ENCODE data around the gene FUT3. TPM values are rescaled to one million over a fixed set of nuclear protein-coding genes. Genes with fewer than 3 reads are reported as not detected.

The FUT3 gene
- total and polyA plus RNA-seq, 2 of the 8 experiments (the other 6 are each of a cell fraction or from before 2014, with no cell fraction given), result 0.15 to 0.63 TPM

GRCh38 chr19:5850189-5850588 lies 1.1 kb downstream of the FUT3 start:
- no peak overlapping the region for H2BK12ac ChIP-seq (ENCODE audit: low read depth, low read length)
- no peak overlapping the region for H4K5ac ChIP-seq (ENCODE audit: insufficient read length, low read depth, low read length)
- no peak overlapping the region for H3K14ac ChIP-seq (ENCODE audit: insufficient read length)
- H2AFZ ChIP-seq (ENCODE audit: low read length), result no peak overlapping the region
- H4K8ac ChIP-seq (ENCODE audit: extremely low read depth, insufficient read depth, low read length), result no peak overlapping the region
- CTCF ChIA-PET (ENCODE audit: partially characterized antibody), result interaction anchor here (0.7 to 1.0 kb wide), 2 partner anchors 15 to 22 kb away, joined by 3 read pairs; no protein-coding TSS in a partner anchor
- WGBS, 2 experiments (ENCODE audit: extremely low coverage in 1 of 2, insufficient coverage in 1 of 2, insufficient read length in 1 of 2, insufficient replicate concordance in 2 of 2, low coverage in 1 of 2, low lambda C conversion rate in 2 of 2, missing lambda C conversion rate in 1 of 2), result 87% methylated on average over 6 of the region's 6 CpGs; no CpG with 5 or more reads in 1 of the 2 experiments
- no peak overlapping the region for H2BK120ac ChIP-seq (replicated peaks; ENCODE audit: low read depth, low read length)
- no peaks in the 10 kb centered on the region for H3K79me1 ChIP-seq (ENCODE audit: low read depth, low read length)
- no peak overlapping the region for H2BK15ac ChIP-seq (ENCODE audit: low read length)
- H2AK5ac ChIP-seq (ENCODE audit: low read depth, low read length), result no peak overlapping the region
- no peaks in the 10 kb centered on the region for H3K36me3 ChIP-seq (ENCODE audit: control insufficient read depth in 2 of 4, insufficient read depth in 4 of 4, low read length in 3 of 4)
- no peak overlapping the region for H3K18ac ChIP-seq (ENCODE audit: extremely low read depth, low read length)
- H3K4me1 ChIP-seq (replicated peaks in 1 of 4; ENCODE audit: control insufficient read depth in 3 of 4, insufficient read depth in 4 of 4, low read length in 3 of 4), result no peaks in the 10 kb centered on the region
- no peak overlapping the region for H3K9ac ChIP-seq (replicated peaks in 1 of 4; ENCODE audit: extremely low read depth in 1 of 4, low read depth in 3 of 4, low read length in 3 of 4)
- POLR2A ChIA-PET (ENCODE audit: partially characterized antibody), result interaction anchor here (1.9 kb wide), 1 partner anchor 22 kb away, joined by 5 read pairs; no protein-coding TSS in a partner anchor
- no peak overlapping the region for H2BK20ac ChIP-seq (ENCODE audit: low read length)
- no peak overlapping the region for H3K27ac ChIP-seq (ENCODE audit: low read depth, low read length)
- no peak overlapping the region for H4K91ac ChIP-seq (replicated peaks; ENCODE audit: insufficient read length, low read length)
- no peaks in the 10 kb centered on the region for H3K27me3 ChIP-seq (replicated peaks in 1 of 4; ENCODE audit: control insufficient read depth in 3 of 4, extremely low read depth in 1 of 4, insufficient read depth in 3 of 4, low read length in 3 of 4)
- H3K56ac ChIP-seq (replicated peaks; ENCODE audit: insufficient read length, low read depth, low read length), result no peak overlapping the region
- no peaks in the 10 kb centered on the region for H3K79me2 ChIP-seq (ENCODE audit: control insufficient read depth in 1 of 2, insufficient read depth in 2 of 2, low read length in 2 of 2)
- FAIRE-seq (no peak), DNase-seq (ENCODE audit: low read depth in 1 of 2, low spot score in 2 of 2) (no peak)
- H3K4ac ChIP-seq (replicated peaks; ENCODE audit: insufficient read length, low read depth, low read length), result no peak overlapping the region
- no peak overlapping the region for H3K4me3 ChIP-seq (ENCODE audit: extremely low read depth in 1 of 4, insufficient read depth in 2 of 4, low read depth in 3 of 4, low read length in 4 of 4)
- H3K9me3 ChIP-seq (ENCODE audit: insufficient read depth in 2 of 2, low read depth in 1 of 2, low read length in 1 of 2), result peaks cover 0 to 4% of the 10 kb centered on the region in 2 experiments; a peak in 1 of 4 replicates
- H4K20me1 ChIP-seq (replicated peaks in 1 of 2; ENCODE audit: control insufficient read depth in 1 of 2, insufficient read depth in 2 of 2, low read length in 2 of 2), result no peaks in the 10 kb centered on the region
- H3K23me2 ChIP-seq (ENCODE audit: low read depth, low read length), result no peaks in the 10 kb centered on the region; the same call in 1 of the 2 replicates
- H3K23ac ChIP-seq (ENCODE audit: insufficient read length), result no peak overlapping the region
- H3K4me2 ChIP-seq (ENCODE audit: insufficient read depth in 1 of 2, low read depth in 2 of 2, low read length in 2 of 2), result no peak overlapping the region
- H2BK5ac ChIP-seq (ENCODE audit: low read depth, low read length), result no peak overlapping the region
- no peak for TF ChIP-seq BRCA1 (IDR thresholded peaks at IDR 0.05; ENCODE audit: low read depth, low read length)
- TF ChIP-seq GTF2F1 (IDR thresholded peaks at IDR 0.05; ENCODE audit: borderline replicate concordance, low read depth, low read length), result no peak
- TF ChIP-seq RNF2 (IDR thresholded peaks at IDR 0.05; ENCODE audit: borderline replicate concordance, low read depth, low read length, missing control alignments, poor library complexity, severe bottlenecking), result no peak
- no peak for TF ChIP-seq BCL11A (IDR thresholded peaks at IDR 0.05; ENCODE audit: low read depth in 2 of 2, low read length in 2 of 2)
- no peak for TF ChIP-seq TCF12 (IDR thresholded peaks at IDR 0.05; ENCODE audit: low read depth, low read length)
- no peak for TF ChIP-seq FOSL1 (IDR thresholded peaks at IDR 0.05; ENCODE audit: insufficient read depth, low read depth, low read length)
- no peak for TF ChIP-seq CHD2 (IDR thresholded peaks at IDR 0.05; ENCODE audit: low read length)
- TF ChIP-seq JUND (IDR thresholded peaks at IDR 0.05; ENCODE audit: low read length), result no peak
- no peak for TF ChIP-seq SIRT6 (IDR thresholded peaks at IDR 0.05; ENCODE audit: low read length)
- no peak for TF ChIP-seq RFX5 (IDR thresholded peaks at IDR 0.05; ENCODE audit: borderline replicate concordance, low read depth, low read length)
- TF ChIP-seq SP2 (IDR thresholded peaks at IDR 0.05; ENCODE audit: low read length), result no peak
- no peak for TF ChIP-seq EGR1 (IDR thresholded peaks at IDR 0.05; ENCODE audit: borderline replicate concordance, low read depth, low read length)
- no peak for TF ChIP-seq PHF8 (conservative IDR thresholded peaks at IDR 0.05; ENCODE audit: low read depth, low read length)
- TF ChIP-seq KDM4A (IDR thresholded peaks at IDR 0.05; ENCODE audit: low read depth, low read length, severe bottlenecking), result no peak
- TF ChIP-seq CHD1 (IDR thresholded peaks at IDR 0.05; ENCODE audit: low read depth, low read length), result no peak
- no peak for TF ChIP-seq KDM5A (IDR thresholded peaks at IDR 0.05; ENCODE audit: low read length)

Measured in H1 (cell line).